ENCODE measurements around the gene OSBPL1A. TPM values are rescaled to one million over a fixed set of nuclear protein-coding genes. Genes with fewer than 3 reads are reported as not detected.

The OSBPL1A gene
- total RNA-seq, 1 donor from 2014 or later: 18.7 TPM

DNA sequence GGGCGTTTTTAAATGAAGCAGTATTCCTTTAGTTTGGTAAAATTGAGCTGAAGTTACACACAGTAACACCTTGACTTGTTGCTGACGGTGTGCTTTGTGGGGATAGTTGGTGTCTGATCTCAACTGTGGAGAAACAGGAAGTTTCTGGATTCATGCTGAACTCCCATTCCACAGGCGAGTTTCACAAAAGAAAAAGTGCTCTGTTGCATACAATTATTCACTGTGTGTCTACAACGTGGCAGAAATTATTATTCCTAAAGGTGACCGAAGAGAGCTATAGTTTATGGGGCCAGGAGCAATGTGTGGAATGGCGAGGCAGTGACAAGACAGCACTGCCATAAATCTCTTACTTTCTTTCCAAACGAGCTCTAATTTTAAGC lies 259.2 kb downstream of the OSBPL1A start:
- no peak for DNase-seq (ENCODE audit: extremely low read depth, low read depth, low spot score)

DNA sequence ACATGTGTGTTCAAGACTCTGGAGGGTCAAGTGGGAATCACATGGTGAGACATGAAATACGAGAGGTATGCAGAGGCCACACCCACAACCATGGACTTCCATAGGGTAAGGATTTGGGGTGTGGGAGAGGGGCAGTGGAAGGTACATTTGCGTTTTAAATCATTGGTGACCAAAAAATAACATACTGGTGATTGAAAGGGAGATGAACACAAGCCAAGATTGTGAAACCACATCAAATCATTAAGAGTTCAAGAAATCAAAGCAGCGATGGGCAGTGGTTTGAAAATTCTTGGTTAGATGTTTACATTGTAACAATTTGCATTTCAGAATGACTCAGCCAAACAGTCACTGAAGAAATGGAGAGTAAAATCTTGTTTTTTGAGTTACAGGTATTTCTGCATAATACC lies 260.7 kb downstream of the OSBPL1A start:
- DNase-seq (ENCODE audit: extremely low read depth, low read depth, low spot score): no peak

DNA sequence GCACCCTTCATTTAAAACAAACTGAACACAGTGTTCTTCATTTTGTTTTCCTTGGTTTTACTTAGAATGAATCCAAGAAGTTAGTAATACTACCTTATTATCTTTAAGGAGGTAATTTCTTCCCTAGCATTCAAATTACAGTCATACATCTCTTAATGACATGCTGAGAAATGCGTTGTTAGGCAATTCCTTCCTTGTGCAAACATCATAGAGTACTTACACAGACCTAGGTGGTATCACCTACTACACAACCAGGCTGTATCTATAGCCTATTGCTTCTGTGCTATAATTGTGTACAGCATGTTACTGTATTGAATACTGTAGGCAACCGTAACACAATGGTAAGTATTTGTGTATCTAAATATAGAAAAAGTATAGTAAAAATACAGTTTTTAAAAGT lies 267.1 kb downstream of the OSBPL1A start:
- no peak for DNase-seq (ENCODE audit: extremely low read depth, low read depth, low spot score)

DNA sequence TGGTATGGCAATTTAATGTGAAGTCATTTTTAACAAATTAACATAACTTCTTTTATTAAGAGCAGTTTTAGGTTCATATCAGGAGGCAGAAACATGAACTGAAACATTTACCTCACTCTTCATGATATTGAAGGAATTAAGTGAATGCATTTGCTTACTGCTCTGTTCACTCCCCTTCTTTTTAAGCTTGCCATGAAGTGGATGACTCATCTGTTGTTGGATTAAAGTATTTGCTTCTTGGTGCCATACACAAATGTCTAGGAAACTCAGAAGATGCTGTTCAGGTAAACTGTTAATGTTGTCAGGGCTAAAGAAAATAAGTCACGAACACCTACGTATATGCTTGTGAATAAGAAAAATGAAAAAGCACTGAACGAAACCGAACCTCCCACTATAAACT lies 268.9 kb downstream of the OSBPL1A start:
- DNase-seq (ENCODE audit: extremely low read depth, low read depth, low spot score): no peak

DNA sequence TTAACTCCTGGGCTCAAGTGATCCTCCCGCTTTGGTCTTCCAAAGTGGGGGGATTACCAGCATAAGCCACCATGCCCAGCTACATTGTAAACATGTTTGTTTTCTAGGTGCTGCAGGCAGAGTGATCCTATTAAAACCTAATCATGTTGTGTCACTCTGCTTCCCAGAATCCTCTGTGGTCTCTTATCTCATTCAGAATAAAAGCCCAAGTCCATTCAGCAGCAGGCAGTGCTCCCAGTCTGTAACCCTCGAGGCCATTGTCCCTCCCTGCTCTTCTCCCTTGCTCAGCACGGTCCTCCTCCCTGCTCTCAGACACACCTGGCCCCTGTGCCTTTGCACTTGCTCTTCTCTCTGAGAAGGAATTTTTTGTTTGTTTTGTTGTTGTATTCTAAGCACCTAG lies 269.9 kb downstream of the OSBPL1A start:
- no peak for DNase-seq (ENCODE audit: extremely low read depth, low read depth, low spot score)

DNA sequence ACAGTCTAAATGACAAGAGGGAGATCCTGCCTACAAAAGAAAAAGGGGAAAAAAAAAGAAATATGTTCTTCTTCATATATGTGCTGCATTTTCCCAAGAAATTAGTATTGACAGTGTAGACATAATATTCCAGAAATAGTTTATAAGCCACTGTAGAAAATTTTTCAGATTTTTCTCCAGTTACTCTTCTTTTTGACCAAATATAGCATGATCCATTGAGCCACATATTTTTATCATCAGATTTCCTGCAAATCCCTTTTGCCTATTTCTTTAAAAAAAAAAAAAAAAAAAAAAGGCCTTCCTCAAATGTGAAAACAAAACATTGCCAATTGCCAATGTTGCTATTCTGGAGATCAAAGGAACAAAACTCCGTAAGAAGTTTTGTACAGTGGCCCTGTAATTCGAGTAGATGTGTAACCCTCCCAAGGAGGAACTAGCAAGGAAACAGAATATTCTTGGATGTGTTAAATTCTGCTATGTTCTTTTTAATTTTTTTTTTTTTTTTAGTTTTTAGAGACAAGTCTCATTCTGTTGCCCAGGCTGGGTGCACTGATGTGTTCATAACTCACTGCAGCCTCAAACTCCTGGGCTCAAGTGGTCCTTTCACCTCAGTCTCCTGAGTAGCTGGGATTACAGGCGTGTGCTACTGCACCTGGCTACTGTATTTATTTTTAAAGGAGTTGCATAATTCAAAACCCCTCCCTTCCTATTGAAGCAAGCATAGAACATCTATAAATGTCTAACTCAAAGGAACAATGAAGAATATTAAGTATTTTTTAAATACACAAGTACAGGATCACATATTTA lies 271.3 kb downstream of the OSBPL1A start:
- DNase-seq (ENCODE audit: extremely low read depth, low read depth, low spot score): no peak

DNA sequence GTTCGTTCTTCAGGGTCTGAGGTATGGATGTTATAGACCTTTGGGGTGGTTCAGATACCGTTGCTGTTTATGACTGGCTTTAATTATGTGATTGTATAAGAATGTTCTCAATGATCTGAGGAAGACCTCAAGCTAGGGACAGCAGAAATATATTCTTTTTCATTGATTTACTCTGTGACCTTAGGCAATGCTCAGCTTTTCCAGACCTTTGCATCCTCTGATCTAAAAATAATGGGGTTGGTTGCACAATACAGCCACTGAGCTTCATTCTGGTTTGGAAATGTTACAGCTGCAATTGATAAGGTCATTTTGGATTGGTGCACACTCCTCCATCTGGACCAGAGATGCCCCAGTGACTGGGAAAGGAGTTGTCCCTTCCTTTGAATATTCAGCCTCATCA lies 276.0 kb downstream of the OSBPL1A start:
- DNase-seq (ENCODE audit: extremely low read depth, low read depth, low spot score): no peak

DNA sequence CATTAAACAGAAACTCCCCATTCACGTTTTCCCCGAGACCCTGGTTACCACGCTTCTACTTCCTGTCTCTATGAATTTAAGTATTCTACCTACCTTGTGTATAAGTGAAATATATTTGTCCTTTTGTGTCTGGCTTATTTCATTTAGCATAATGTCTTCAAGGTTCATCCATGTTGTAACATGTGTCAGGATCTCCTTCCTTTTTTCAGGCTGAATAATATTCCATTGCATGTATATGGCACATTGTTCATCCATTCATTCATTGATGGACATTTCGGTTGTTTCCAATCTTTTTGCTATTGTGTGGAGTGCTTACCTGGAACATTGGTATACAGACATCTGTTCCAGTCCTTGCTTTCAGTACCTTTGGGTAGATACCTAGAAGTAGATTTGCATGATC lies 276.9 kb downstream of the OSBPL1A start:
- DNase-seq (ENCODE audit: extremely low read depth, low read depth, low spot score): no peak

DNA sequence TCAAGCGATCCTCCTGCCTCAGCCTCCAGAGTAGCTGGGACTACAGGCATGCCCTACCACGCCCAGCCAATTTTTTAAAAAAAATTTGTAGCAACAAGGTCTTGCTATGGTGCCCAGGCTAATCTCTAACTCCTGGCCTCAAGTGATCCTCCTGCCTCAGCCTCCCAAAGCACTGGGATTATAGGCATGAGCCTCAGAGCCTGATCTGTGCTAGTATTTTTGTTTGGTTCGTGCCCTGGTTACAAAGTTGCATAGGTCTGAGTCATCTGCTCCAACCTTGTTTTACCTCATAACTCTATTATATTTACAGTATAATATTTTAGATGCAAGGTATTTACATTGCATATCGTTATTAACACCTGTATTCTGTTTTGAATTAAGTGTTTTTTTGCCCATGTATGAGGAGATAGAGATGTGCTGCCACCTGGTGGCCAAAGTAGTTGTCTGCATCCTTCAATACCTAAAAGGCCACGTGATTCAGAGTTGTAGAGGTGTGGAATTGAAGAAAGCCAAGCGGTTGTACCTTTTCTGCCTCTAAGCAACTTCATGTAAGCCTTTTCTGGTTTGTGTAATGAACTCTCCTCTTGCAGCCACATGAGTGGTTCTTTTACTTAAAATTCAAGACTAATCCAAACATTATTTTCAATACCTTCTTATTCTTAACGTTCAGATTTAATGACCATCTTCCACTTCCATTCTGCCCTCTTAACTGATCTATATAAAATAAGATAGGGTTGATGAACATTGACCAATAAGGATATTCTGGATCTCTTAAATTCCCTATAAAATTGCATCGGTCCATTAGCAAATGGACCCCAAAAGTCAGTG lies 278.7 kb downstream of the OSBPL1A start:
- peak; percentile 57 for DNase-seq (ENCODE audit: extremely low read depth, low read depth, low spot score)

DNA sequence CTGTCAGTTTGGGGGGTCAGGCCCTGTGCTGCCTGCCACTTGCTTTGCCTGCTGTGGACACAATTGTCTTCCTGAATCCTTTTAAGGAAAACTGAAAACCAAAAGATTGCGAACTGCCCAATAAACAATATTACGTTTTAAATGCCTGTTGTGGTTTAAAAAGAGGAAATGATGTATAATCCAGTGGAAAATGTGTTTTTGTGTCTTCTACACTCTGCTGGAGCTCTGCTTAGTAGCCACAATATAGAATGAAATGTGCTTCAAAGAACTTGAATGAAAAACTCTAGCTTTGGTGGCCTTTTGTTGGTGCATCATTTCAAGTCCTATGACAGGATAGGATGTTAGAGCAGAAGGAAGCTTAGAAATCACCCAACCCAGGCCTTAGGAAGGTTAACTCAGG lies 282.0 kb downstream of the OSBPL1A start:
- no peak for DNase-seq (ENCODE audit: extremely low read depth, low read depth, low spot score)

DNA sequence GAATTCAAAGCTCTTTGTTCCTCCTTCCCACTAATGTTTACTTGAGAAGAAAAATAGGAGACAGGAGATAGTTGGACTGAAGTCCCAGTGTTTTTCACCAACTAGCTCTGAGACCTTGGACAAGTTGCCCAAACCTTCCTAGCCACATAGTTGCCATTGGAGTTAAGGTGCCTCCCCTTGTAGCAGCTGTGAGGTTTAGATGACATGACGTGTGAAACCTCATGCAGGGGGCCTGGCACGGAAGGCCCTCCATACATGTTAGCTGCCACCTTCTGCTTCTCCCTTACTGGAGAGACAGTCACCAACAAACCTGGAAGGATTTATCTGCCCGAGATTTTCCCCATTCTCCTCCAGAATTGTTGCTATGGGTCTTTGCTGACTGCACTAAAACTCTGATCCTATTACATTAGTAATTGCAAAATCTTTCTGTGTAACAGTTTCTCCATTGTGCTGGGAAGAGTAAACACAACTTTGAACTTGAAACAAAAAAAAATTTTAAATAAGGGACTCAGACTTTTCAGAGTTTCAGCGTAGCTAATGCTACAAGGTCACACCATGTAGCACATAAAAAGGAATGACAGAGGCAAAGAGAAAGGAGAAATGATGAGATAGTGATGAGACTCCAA lies 282.6 kb downstream of the OSBPL1A start:
- DNase-seq (ENCODE audit: extremely low read depth, low read depth, low spot score): no peak

DNA sequence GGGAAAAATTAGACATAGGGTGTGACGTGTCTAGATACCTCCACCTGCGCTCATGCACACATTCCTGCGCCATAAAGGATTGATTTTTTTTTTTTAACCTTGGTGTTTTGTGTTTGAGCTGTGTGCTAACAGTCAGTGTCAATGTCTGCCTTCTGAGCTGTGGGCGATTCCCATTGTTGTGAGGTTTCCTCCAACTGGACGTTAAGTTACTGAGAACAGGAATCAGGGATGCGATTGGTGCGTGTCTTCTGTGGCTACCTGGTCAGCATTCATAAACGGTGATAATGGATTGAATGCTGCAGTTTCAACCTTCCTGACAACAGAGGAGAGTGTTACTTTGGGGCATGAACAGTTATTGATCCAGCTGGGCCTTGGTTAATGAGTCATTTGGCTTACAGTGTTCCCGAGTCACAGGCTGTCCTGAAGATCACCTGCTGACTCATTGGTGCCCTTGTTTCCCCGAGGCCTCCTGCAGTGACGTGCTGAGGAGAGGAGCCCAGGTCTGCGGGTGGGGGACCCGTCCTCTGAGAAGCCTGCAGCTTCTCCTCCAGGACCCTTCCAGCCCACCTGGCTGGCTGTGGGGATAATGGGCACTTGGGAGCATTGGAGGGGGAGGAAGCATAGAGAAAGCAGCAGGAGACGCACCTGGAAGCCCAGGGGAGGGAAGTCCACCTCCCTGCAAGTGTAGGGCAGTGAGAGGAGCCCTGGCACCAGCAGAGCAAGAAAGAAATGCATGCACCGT lies 284.6 kb downstream of the OSBPL1A start:
- DNase-seq (ENCODE audit: extremely low read depth, low read depth, low spot score): no peak

DNA sequence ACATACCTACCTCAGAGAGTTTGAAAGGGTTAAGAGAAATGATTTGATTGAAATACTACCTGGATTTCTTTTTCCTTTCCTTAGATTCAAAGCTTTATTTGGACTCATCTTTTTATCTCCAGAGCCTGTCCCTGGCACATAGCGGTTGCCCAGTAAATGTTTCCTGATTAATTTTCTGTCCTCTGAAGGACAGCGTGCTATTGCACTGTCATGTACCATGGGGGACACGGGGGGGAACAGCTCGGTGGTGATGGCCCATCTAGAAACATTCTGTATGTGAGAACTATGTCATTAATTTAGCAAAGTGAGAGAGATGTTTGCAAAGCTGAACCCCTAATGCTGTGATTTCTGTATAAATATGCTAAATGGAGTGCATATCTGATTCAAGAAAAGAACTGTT lies 285.2 kb downstream of the OSBPL1A start:
- no peak for DNase-seq (ENCODE audit: extremely low read depth, low read depth, low spot score)

Other genes with a start within 250 kb of the OSBPL1A start
- gene IMPACT, start 28.8 kb upstream of the OSBPL1A start, total RNA-seq: 20.2 and 23.3 TPM in 2 replicates
- not detected in 2 replicates for gene HRH4, start 62.8 kb upstream of the OSBPL1A start, total RNA-seq

Data from glomerular endothelial cell (primary cell).